K562 (cell line): ENCODE results near the gene ZNF195. TPM values are rescaled to one million over a fixed set of nuclear protein-coding genes. Genes with fewer than 3 reads are reported as not detected.
A peak's percentile ranks its signal among the peaks of the same experiment; 100 is the strongest.

Experiments
- ARID1B ChIP-seq: fragments of 450-650 bp; IDR thresholded peaks from 2 replicates; pipeline ENCODE4 v1.6.1; 2016; ENCODE audit warnings: antibody characterized with exemption, mild to moderate bottlenecking, inconsistent platforms
- ATF6 ChIP-seq: sonication (generic); formaldehyde crosslinking; IDR thresholded peaks from 2 replicates; pipeline ENCODE4 v1.4.0; 2020; ENCODE audit warnings: mild to moderate bottlenecking, missing genetic modification reagents
- BRCA1 ChIP-seq, 2 experiments: fragments of 450-650 bp in 1 of 2; sonication (generic) in 1 of 2; formaldehyde crosslinking in 1 of 2; IDR thresholded peaks; 2 replicates each; pipeline versions ENCODE4 v1.5.0 to v1.6.1; 2017 to 2020; ENCODE audit warnings: mild to moderate bottlenecking in 1 of 2, missing genetic modification reagents in 1 of 2
- C11orf30 ChIP-seq: fragments of 450-650 bp; IDR thresholded peaks from 2 replicates; pipeline ENCODE4 v1.6.1; 2016; ENCODE audit warnings: low read depth, mild to moderate bottlenecking
- CBFB ChIP-seq: sonication (generic); formaldehyde crosslinking; IDR thresholded peaks from 2 replicates; pipeline ENCODE4 v1.4.0; 2020; ENCODE audit warnings: mild to moderate bottlenecking, missing genetic modification reagents
- CTBP1 ChIP-seq: fragments of 450-650 bp; IDR thresholded peaks from 2 replicates; pipeline ENCODE4 v1.6.1; 2016; ENCODE audit warnings: borderline replicate concordance
- EHMT2 ChIP-seq: fragments of 450-650 bp; IDR thresholded peaks from 2 replicates; pipeline ENCODE4 v1.6.1; 2018; ENCODE audit warnings: antibody characterized with exemption
- GATAD2B ChIP-seq: fragments of 450-650 bp; IDR thresholded peaks from 2 replicates; pipeline ENCODE4 v1.6.1; 2017; ENCODE audit warnings: mild to moderate bottlenecking, borderline replicate concordance
- GTF2A2 ChIP-seq: IDR thresholded peaks from 2 replicates; pipeline ENCODE4 v1.6.1; 2016; ENCODE audit warnings: mild to moderate bottlenecking, missing genetic modification characterization, missing compliant biosample characterization
- HDAC3 ChIP-seq: fragments of 450-650 bp; IDR thresholded peaks from 2 replicates; pipeline ENCODE4 v1.6.1; 2018; ENCODE audit warnings: borderline replicate concordance, mild to moderate bottlenecking, moderate library complexity; ENCODE audit not compliant: partially characterized antibody
- HDGF ChIP-seq: fragments of 450-650 bp; IDR thresholded peaks from 2 replicates; pipeline ENCODE4 v1.6.1; 2016
- HOXB6 ChIP-seq: fragments of 250-450 bp; sonication (Bioruptor Pico); IDR thresholded peaks from 2 replicates; pipeline ENCODE4 v1.5.1; 2022; ENCODE audit warnings: mild to moderate bottlenecking, borderline replicate concordance
- IRF2 ChIP-seq: sonication (generic); formaldehyde crosslinking; IDR thresholded peaks from 2 replicates; pipeline ENCODE4 v1.8.1; 2022; ENCODE audit warnings: mild to moderate bottlenecking, missing genetic modification reagents
- KAT7 ChIP-seq: sonication (generic); formaldehyde crosslinking; IDR thresholded peaks from 2 replicates; pipeline ENCODE4 v1.8.0; 2022; ENCODE audit warnings: missing genetic modification reagents, mild to moderate bottlenecking, borderline replicate concordance
- KLF10 ChIP-seq: fragments of 250-450 bp; sonication (Bioruptor Pico); IDR thresholded peaks from 2 replicates; pipeline ENCODE4 v1.6.1; 2021; ENCODE audit warnings: matching md5 sums
- MYNN ChIP-seq, 2 experiments: sonication (generic); formaldehyde crosslinking in 1 of 2; IDR thresholded peaks; 2 replicates each; pipeline versions ENCODE4 v1.5.0 to v1.6.1; 2016 to 2020; ENCODE audit warnings: antibody characterized with exemption in 1 of 2, missing genetic modification reagents in 1 of 2
- NCOA1 ChIP-seq: fragments of 450-650 bp; IDR thresholded peaks from 2 replicates; pipeline ENCODE4 v1.6.1; 2016; ENCODE audit warnings: low read depth
- NFXL1 ChIP-seq: fragments of 450-650 bp; formaldehyde crosslinking; IDR thresholded peaks from 2 replicates; pipeline ENCODE4 v1.4.0; 2021; ENCODE audit warnings: mild to moderate bottlenecking
- RBFOX2 ChIP-seq: fragments of 200-400 bp; formaldehyde crosslinking; IDR thresholded peaks from 2 replicates; pipeline ENCODE4 v1.6.1; 2017; ENCODE audit warnings: low read depth, mild to moderate bottlenecking, low read length, moderate library complexity
- SFPQ ChIP-seq: fragments of 200-400 bp; formaldehyde crosslinking; IDR thresholded peaks from 2 replicates; pipeline ENCODE4 v1.6.1; 2017; ENCODE audit warnings: mild to moderate bottlenecking, low read depth, low read length, moderate library complexity
- SMARCE1 ChIP-seq: fragments of 450-650 bp; IDR thresholded peaks from 2 replicates; pipeline ENCODE4 v1.7.1; 2016; ENCODE audit warnings: mild to moderate bottlenecking
- SP1 ChIP-seq: sonication (generic); formaldehyde crosslinking; IDR thresholded peaks from 2 replicates; pipeline ENCODE4 v1.8.1; 2022; ENCODE audit warnings: mild to moderate bottlenecking, missing genetic modification reagents
- STAT5B ChIP-seq: fragments of 250-450 bp; sonication (Bioruptor Pico); IDR thresholded peaks from 2 replicates; pipeline ENCODE4 v1.8.0; 2021; ENCODE audit warnings: mild to moderate bottlenecking, inconsistent platforms
- ZNF140 ChIP-seq: fragments of 250-450 bp; sonication (Bioruptor Pico); IDR thresholded peaks from 2 replicates; pipeline ENCODE4 v1.8.0; 2021; ENCODE audit warnings: moderate library complexity, mild to moderate bottlenecking, inconsistent platforms
- ZNF174 ChIP-seq: fragments of 250-450 bp; sonication (Bioruptor Pico); IDR thresholded peaks from 2 replicates; pipeline ENCODE4 v1.4.0; 2020; ENCODE audit warnings: mild to moderate bottlenecking
- ZNF668 ChIP-seq: fragments of 250-450 bp; sonication (Bioruptor Pico); IDR thresholded peaks from 2 replicates; pipeline ENCODE4 v1.8.0; 2022; ENCODE audit warnings: mild to moderate bottlenecking, inconsistent platforms
- ZNF785 ChIP-seq: fragments of 250-450 bp; sonication (Bioruptor Pico); IDR thresholded peaks from 2 replicates; pipeline ENCODE4 v1.4.0; 2020; ENCODE audit warnings: mild to moderate bottlenecking
- polyA plus RNA-seq, 8 experiments: library from polyadenylated mRNA; depleted of rRNA in 4 of 8; stranded (reverse) in 5 of 8; unstranded in 3 of 8; fragments of >200 nt; fragmentation: Nextera tagmentation in 2 of 8; fragmentation: Illumina TruSeq in 1 of 8; extraction: Ambion mirVana in 2 of 8; extraction: Trizol in 1 of 8; gene quantifications; 2 replicates each; pipeline versions ENCODE4 v1.2.1 to v1.2.3, GENCODE V29; 2011 to 2014; ENCODE audit warnings: inconsistent platforms in 1 of 8, missing spikeins in 1 of 8
- total RNA-seq, 7 experiments: library from RNA; depleted of rRNA in 6 of 7; stranded (reverse); fragments of >200 nt in 6 of 7; fragmentation: Illumina TruSeq in 2 of 7; extraction: Trizol in 2 of 7; gene quantifications; 2 replicates each; pipeline versions ENCODE4 v1.2.1 to v1.2.3, GENCODE V29; 2011 to 2021; ENCODE audit warnings: low replicate concordance in 1 of 7
- TF ChIP-seq, protein P1 (sequence below): fragments of 450-650 bp; formaldehyde crosslinking; IDR thresholded peaks from 2 replicates; pipeline ENCODE4 v1.4.0; 2020; ENCODE audit warnings: mild to moderate bottlenecking

Gene ZNF195
- total and polyA plus RNA-seq, 9 of the 15 experiments (the other 6 are each of a cell fraction or from before 2014, with no cell fraction given) = 42.1 to 75.5 (median 60.4) TPM

- TF ChIP-seq ATF6 (CRISPR knock-in tag) (no peak), GATAD2B (no peak), SMARCE1 (peak; percentile 71; the same call in 1 of the 2 replicates), BRCA1 (IDR thresholded peaks at IDR 0.05) (no peak), BRCA1 (CRISPR knock-in tag; IDR thresholded peaks at IDR 0.05) (no peak), NFXL1 (no peak), ZNF668 (CRISPR knock-in tag) (no peak), IRF2 (CRISPR knock-in tag) (no peak), HDGF (no peak), KAT7 (CRISPR knock-in tag) (no peak), SP1 (no peak), C11orf30 (peak; percentile 37), EHMT2 (peak; percentile 39), STAT5B (CRISPR knock-in tag) (no peak), RBFOX2 (peak; percentile 46; the same call in 1 of the 2 replicates), ARID1B (peak; percentile 73), GTF2A2 (tag) (no peak), CBFB (CRISPR knock-in tag) (no peak), NCOA1 (no peak; the same call in 1 of the 2 replicates), SFPQ (no peak), ZNF785 (no peak), HDAC3 (no peak), CTBP1 (peak; percentile 91), ZNF140 (CRISPR knock-in tag) (no peak), KLF10 (CRISPR knock-in tag) (no peak), ZNF174 (CRISPR knock-in tag) (no peak), MYNN (IDR thresholded peaks at IDR 0.05) (no peak), MYNN (CRISPR knock-in tag; IDR thresholded peaks at IDR 0.05) (no peak), HOXB6 (no peak)
- TF ChIP-seq, protein P1, sequence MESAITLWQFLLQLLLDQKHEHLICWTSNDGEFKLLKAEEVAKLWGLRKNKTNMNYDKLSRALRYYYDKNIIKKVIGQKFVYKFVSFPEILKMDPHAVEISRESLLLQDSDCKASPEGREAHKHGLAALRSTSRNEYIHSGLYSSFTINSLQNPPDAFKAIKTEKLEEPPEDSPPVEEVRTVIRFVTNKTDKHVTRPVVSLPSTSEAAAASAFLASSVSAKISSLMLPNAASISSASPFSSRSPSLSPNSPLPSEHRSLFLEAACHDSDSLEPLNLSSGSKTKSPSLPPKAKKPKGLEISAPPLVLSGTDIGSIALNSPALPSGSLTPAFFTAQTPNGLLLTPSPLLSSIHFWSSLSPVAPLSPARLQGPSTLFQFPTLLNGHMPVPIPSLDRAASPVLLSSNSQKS (CRISPR knock-in tag) = no peak
These were observed 33.2 kb downstream of the ZNF195 start (continued) for GRCh38 chr11:3345736-3346135.
